SH-SY5Y (cell line): Measurements from ENCODE around the gene TACC3.

Source experiments
- GATA2 ChIP-seq: IDR thresholded peaks from 2 replicates; pipeline ENCODE4 v1.6.1; 2011; ENCODE audit warnings: mild to moderate bottlenecking, low read depth, low read length
- GATA3 ChIP-seq: IDR thresholded peaks from 2 replicates; pipeline ENCODE4 v1.6.1; 2011; ENCODE audit warnings: low read depth, mild to moderate bottlenecking, low read length, moderate library complexity

Gene TACC3

DNA sequence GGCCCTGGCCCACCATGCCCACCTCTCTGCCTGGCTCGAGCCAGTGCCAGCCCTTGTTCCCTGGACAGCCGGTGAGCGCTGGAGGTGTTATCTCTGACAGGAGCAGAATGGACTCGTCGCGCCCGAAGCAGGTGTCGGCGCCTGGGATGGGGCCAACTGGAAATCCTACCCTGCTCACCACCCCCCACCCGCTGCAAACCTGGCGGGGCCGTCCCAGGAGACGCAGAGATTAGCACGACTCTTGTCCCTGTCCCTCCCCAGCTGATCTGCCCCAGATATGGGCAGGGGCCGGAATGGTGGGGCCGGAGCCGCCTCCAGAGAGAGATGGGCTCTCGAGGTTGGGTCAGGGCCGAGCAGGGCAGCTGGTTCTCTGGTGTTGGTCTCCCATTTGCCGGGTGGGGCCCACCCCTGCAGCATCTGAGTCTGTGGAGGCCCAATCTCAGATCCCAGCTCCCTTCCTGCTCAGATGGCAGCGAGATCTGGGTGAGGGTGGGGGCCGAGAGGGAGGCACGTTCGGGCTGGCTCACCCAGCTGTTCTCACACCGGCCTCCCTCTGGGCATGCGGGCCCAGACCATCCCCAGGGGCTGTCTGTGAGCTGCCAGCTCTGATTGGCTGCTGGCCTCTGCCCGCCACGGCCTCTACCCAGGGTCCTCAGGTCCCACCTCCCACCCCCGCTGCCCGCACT, 51.7 kb downstream of the TACC3 start:
- 0 out of 2 replicates have a peak, but pooled peaks have one; percentile 21 for TF ChIP-seq GATA2
- TF ChIP-seq GATA3 = no peak

DNA sequence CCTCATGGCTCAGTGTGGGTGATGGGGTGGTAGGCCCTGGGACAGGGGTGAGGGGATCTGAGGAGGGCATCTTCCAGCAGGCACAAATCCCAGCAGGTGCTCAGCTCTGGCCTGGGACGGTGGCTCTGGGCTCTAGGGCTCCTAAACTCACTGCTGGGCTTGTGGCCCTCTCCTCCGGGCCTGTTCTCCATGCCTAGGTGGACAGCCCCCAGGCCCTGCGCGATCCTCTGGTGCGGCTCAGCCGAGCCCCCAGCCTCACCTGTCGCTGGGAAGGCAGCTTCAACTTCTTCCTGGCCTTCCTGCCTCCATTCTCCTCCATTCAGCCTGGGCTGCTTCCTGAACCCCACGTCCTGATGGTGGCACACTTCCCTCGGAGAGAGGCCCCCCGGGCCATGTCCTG, 52.4 kb downstream of the TACC3 start:
- TF ChIP-seq GATA2 (no peak), GATA3 (no peak)

- TF ChIP-seq GATA2 (no peak), GATA3 (no peak)
Observed at GRCh38 chr4:1775731-1776500, 54.6 kb downstream of the TACC3 start.

GRCh38 chr4:1776521-1777161, 55.3 kb downstream of the TACC3 start:
- TF ChIP-seq GATA2 (no peak), GATA3 (no peak)

DNA sequence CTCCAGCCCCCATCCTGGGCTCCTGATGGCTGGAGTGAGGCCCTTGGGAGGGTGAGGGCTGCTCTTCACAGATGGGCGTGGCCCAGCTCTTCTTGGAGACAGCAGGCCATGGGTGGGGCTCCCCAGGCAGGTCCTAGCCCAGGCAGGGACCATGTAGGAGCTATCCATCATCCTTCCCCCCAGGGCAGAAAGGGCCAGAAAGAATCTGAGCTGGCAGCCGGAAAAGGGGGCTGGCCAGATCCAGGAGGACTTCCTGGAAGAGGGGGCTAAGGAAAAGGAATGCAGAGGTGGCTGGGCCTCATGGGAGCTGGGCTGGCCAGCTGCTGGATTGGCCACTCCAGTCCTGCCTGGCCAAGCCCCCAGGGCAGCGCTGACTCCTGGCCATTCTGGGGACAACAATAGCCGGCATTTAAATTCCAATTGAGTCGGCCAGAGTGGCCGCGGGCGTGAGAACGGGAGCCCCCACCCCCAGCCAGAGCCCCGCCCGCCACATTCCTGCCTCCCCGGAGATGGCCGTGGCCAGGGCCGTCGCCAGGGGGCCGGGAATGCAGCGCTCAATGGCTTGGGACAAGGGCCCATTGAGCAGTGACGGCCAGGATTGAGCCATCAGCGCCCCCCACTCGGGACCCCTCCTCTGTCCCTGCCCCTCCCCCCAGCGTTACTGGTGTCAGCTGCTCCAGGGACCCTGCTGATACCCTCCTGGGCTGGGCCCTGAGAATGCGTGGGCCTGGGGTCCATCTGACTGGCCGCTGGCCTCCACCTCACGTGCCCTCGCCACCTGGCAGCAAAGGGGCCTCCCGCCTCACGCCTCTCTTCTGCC, 56.7 kb downstream of the TACC3 start:
- TF ChIP-seq GATA3 = no peak
- TF ChIP-seq GATA2 = no peak

DNA sequence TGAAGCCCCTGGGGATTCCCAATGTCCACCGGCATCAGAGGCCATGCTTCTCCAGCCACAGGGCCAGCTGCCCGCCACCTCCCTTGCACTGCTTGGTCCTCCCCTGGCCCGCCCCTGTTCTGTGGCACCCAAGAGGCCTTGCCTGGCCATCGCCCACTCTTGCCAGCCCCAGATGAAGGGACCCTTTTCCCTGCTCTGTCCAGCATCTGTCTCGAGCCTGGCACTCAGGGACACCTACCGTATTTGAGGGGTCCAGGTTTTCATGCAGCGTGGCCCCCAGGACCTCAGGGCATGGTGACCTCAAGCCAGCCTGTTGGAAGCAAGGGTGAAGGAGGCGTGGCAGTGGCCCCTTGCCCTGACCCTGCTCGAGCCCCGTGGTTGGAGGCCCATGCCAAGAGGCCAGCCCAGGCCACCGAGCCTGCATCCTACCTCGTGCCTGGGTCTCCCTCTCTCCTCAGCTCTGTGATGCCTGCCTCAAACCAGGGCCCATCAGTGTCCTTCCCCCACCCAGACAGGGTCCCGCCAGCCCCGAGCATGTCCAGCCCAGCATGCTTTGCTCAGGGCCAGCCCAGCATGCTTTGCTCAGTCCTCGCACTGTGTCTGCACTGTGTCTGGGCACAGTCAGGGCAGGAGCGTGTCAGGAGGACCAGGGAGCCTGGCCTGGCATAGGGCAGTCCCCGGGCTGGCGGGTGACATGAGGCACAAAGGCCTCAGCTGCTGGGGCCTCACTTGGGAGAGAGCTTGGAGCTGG, 57.5 kb downstream of the TACC3 start:
- TF ChIP-seq GATA3 = no peak
- TF ChIP-seq GATA2 = no peak

DNA sequence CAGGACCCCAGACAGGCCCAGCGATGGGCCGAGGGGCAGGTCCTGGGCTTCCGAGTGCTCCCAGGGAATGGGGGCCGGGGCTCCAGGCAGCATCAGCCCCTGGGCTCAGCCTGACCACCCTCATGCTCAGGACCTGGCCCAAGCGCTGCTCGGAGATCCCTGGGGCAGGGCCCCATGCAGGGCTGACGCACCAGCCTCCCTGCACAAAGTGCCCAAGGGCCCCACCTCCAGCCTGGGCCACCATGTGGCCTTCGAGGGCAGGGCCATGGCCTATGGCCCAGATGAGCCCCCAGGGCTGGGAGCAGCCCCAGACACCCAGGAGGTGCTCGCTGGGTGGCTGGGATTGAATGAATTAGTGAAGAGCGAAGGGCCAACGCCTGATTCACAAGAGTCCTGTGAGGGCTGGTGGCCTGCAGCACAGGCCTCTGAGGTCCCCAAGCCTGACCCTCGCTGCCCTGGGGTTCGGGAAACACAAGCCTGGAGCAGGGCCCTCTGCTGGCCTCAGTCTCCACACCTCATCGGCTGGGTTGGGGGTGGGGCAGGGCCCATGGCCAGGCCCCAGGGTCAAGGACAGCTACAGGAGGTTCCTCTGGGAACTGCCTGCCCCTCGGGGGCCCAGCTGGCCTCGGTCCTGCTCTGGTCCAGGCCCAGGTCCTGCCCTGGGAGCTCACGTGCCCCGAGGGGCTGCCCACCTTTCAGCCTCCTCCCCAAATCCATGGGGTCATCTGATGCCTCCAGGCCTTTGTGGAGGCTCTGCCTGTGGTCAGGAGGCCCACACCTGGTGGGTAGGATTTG, 58.5 kb downstream of the TACC3 start:
- no peak for TF ChIP-seq GATA3

DNA sequence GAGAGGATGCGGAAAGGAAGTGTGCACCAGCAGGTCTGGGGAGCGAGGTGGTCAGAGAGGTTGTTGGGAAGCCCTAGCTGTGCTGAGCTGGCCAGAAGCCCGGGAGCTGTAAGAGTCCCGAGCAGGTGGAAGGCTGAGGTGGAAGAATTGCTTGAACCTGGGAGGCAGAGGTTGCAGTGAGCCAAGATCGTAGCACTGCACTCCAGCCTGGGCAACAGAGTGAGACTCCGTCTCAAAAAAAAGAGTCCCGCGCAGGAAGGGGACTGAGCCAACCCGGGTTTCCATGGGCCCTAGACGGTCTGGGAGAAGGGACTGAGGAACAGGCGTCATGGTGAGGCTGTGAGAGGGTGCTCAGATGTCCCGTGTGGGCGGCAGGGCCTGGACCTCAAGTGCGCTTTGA, 59.1 kb downstream of the TACC3 start:
- TF ChIP-seq GATA2 (no peak), GATA3 (no peak)

GRCh38 chr4:1783015-1783414, 61.7 kb downstream of the TACC3 start:
- TF ChIP-seq GATA2 (no peak), GATA3 (no peak)

DNA sequence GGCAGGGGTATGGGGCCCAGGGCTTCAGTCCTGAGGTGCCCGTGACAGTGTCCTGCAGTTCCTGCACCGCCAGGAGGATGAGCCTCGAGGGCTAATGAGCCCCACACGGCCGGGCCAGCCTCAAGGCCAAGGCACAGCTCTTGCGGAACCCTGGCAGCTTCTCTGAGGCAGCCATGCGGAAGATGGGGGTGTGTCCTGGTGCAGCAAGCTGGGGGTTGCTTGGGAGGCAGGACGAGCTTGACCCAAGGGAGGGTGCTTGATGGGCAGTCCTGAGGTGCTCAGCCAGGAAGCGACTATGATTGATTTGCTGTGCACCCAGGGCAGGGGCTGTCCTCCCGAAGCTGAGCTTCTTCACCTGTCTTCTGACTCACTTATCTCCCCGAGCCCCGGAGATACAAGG, 62.6 kb downstream of the TACC3 start:
- TF ChIP-seq GATA2 (no peak), GATA3 (no peak)

DNA sequence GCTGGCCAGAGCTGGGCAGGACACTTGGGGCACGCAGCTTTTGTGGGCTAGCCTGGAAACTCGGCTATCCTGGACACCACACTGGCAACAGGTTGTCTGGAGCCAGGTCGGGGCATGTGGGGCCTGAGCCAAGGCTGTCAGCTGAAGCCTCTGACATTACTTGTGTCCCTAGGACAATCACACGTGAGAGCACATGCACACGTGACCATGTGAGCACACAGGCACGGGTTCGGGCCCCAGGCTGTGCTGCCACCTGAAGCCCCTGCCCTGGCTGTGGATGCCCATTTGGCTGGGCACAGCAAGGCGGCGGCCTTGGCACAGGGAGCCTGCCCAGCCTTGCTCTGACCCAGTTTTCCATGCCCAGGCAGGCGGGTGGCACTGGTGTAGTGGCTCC, 63.1 kb downstream of the TACC3 start:
- TF ChIP-seq GATA2 (no peak), GATA3 (no peak)

DNA sequence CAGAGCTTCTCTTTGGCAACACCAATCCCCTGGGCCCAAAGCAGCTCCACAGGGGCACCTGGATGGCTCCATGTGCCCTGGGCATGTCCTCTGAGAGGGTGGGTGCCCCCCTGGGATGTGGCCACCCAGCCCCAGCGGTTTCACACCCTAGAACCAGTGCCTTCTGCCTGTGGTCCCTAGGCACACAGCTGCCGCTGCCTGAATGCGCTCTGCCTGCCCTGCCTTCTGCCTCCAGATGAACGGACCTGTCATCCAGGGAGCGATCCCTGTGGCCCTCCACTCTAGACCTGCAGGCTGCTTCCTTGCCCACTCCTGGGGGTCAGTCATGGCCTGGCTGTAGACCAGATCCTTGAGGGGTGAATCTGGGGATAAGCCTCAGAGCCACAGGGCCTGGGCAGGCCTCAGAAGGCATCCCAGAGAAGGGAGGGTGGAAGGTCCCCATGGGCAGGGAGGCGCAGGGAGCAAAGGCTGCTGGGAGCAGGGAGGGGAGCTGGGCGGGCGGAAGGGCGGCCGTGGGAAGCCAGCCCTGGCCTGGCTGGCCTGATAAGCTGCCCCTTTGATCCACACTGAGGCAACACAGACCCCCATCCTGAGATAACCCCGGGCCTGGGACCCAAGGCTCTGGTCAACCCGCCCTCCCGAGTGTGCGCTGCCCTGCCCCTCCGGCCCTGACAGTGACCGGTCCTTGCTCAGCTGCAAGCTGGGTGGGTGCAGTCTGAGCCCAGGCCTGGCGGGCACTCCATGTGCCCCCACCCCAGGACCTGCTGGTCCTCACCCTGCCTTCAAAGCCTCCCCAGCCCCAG, 63.7 kb downstream of the TACC3 start:
- TF ChIP-seq GATA3 (no peak), GATA2 (no peak)
